Gastrocnemius medialis (tissue), 4 donors: ENCODE data around the gene RIN3.

Source experiments
- CTCF ChIP-seq, 5 experiments: fragments of 450-650 bp in 3 of 5; fragments of 200-600 bp in 2 of 5; sonication (generic) in 2 of 5; IDR thresholded peaks in 4 of 5; conservative IDR thresholded peaks in 1 of 5; 1 replicate in 4 of 5; 2 replicates in 1 of 5; pipeline ENCODE4 v1.5.1; 2016 to 2019; ENCODE audit warnings: antibody characterized with exemption in 5 of 5, mild to moderate bottlenecking in 3 of 5, moderate library complexity in 3 of 5
- POLR2A ChIP-seq, 2 donors: fragments of 450-650 bp; IDR thresholded peaks; one replicate each; pipeline ENCODE4 v1.6.1; 2017; ENCODE audit warnings: antibody characterized with exemption in 2 of 2, mild to moderate bottlenecking in 2 of 2, moderate library complexity in 2 of 2

GRCh38 chr14:92486881-92487280 lies 26.7 kb upstream of the RIN3 start:
- TF ChIP-seq CTCF (IDR thresholded peaks at IDR 0.05 in 4 of 5, conservative IDR thresholded peaks at IDR 0.05 in 1 of 5): no peak
- no peak for TF ChIP-seq POLR2A (IDR thresholded peaks at IDR 0.05)
